Endothelial cell of umbilical vein (primary cell): ENCODE measurements around the gene CHID1. TPM values are rescaled to one million over a fixed set of nuclear protein-coding genes. Genes with fewer than 3 reads are reported as not detected.

Source experiments
- BruUV-seq: library from RNA; stranded (reverse); fragments of 400-500 nt; replicated peaks from 2 replicates; lab custom pipeline; 2021; lab: Mats Ljungman, UMichigan
- CTCF ChIA-PET: fragments of 300-600, 350-600 bp; sonication (Branson Sonifier 250); formaldehyde crosslinking; loops from one replicate; lab custom pipeline; 2021; ENCODE audit warnings: antibody characterized with exemption, inconsistent platforms; lab: Charles Lee
- POLR2A ChIA-PET: fragments of 300-600, 350-600 bp; sonication (Branson Sonifier 250); formaldehyde crosslinking; loops from one replicate; lab custom pipeline; 2021; ENCODE audit warnings: antibody characterized with exemption, inconsistent platforms; lab: Charles Lee
- DNase-seq: peaks from one replicate; pipeline ENCODE4 v3.0.0-alpha.2; 2011; ENCODE audit warnings: low read depth, low spot score
- FAIRE-seq: peaks from 2 replicates; lab custom pipeline; 2011; peaks lifted over from hg19 to GRCh38; lab: Jason Lieb, UNC
- H2AFZ ChIP-seq: 2 replicates; pipeline ENCODE4 v1.6.0; 2012; ENCODE audit warnings: low read depth, low read length, control low read depth, inconsistent platforms
- H3K27ac ChIP-seq: 2 replicates; pipeline ENCODE4 v1.5.1; 2011; ENCODE audit warnings: low read depth, mild to moderate bottlenecking, control low read depth, low read length, moderate library complexity; ENCODE audit not compliant: insufficient read depth
- H3K27me3 ChIP-seq, 2 experiments: 2 replicates each; pipeline versions ENCODE4 v1.6.0 to v1.6.1; 2011; ENCODE audit warnings: low read length in 2 of 2, mixed read lengths in 1 of 2; ENCODE audit not compliant: control insufficient read depth in 2 of 2, insufficient read depth in 2 of 2
- H3K36me3 ChIP-seq, 2 experiments: 2 replicates in 1 of 2; 3 replicates in 1 of 2; pipeline ENCODE4 v1.5.1; 2011; ENCODE audit warnings: low read length in 2 of 2, mild to moderate bottlenecking in 1 of 2, moderate library complexity in 1 of 2; ENCODE audit not compliant: control insufficient read depth in 2 of 2, insufficient read depth in 2 of 2; ENCODE audit errors: extremely low read depth in 1 of 2
- H3K4me1 ChIP-seq: 3 replicates; pipeline ENCODE4 v1.5.1; 2011; ENCODE audit warnings: mild to moderate bottlenecking, low read length; ENCODE audit not compliant: control insufficient read depth, insufficient read depth; ENCODE audit errors: extremely low read depth
- H3K4me2 ChIP-seq: 2 replicates; pipeline ENCODE4 v1.6.1; 2011; ENCODE audit warnings: low read length, control low read depth, mixed read lengths; ENCODE audit not compliant: insufficient read depth
- H3K4me3 ChIP-seq, 3 experiments: fragments of 200-600 bp in 1 of 3; sonication (generic), shearing (Covaris generic) in 1 of 3; replicated peaks in 1 of 3; 2 replicates each; pipeline ENCODE4 v1.5.1; 2011 to 2016; ENCODE audit warnings: control low read depth in 3 of 3, low read length in 3 of 3, mild to moderate bottlenecking in 2 of 3, inconsistent platforms in 1 of 3, low read depth in 1 of 3, moderate library complexity in 1 of 3; ENCODE audit not compliant: insufficient read depth in 1 of 3
- H3K79me2 ChIP-seq: 2 replicates; pipeline ENCODE4 v1.6.0; 2012; ENCODE audit warnings: low read length, inconsistent platforms; ENCODE audit not compliant: control insufficient read depth, insufficient read depth
- H3K9ac ChIP-seq: replicated peaks from 2 replicates; pipeline ENCODE3; 2011; ENCODE audit warnings: low read length, control low read depth; ENCODE audit not compliant: insufficient read depth; ENCODE audit errors: extremely low read depth
- H3K9me1 ChIP-seq: replicated peaks from 3 replicates; pipeline ENCODE4 v1.6.0; 2011; ENCODE audit warnings: mild to moderate bottlenecking, low read length; ENCODE audit not compliant: control insufficient read depth, insufficient read depth; ENCODE audit errors: extremely low read depth
- H3K9me3 ChIP-seq: replicated peaks from 2 replicates; pipeline ENCODE4 v1.5.1; 2012; ENCODE audit warnings: low read length, inconsistent platforms; ENCODE audit not compliant: control insufficient read depth, insufficient read depth
- H4K20me1 ChIP-seq: replicated peaks from 2 replicates; pipeline ENCODE3; 2011; ENCODE audit warnings: mild to moderate bottlenecking, low read length; ENCODE audit not compliant: control insufficient read depth, insufficient read depth; ENCODE audit errors: extremely low read depth
- CTCF ChIP-seq, 2 donors: IDR thresholded peaks; 1 replicate in 1 of 2; 2 replicates in 1 of 2; pipeline ENCODE4 v1.5.1; 2011; ENCODE audit warnings: low read length in 2 of 2, mild to moderate bottlenecking in 2 of 2, moderate library complexity in 2 of 2, control low read depth in 1 of 2, inconsistent platforms in 1 of 2, low read depth in 1 of 2; ENCODE audit not compliant: insufficient read depth in 1 of 2; ENCODE audit errors: extremely low read depth in 1 of 2
- EZH2 ChIP-seq: IDR thresholded peaks from 2 replicates; pipeline ENCODE4 v1.6.1; 2012; ENCODE audit warnings: borderline replicate concordance, low read depth, mild to moderate bottlenecking, moderate library complexity, low read length, inconsistent platforms; ENCODE audit not compliant: severe bottlenecking
- GATA2 ChIP-seq: IDR thresholded peaks from 2 replicates; pipeline ENCODE4 v1.7.0; 2011; ENCODE audit warnings: low read depth, mild to moderate bottlenecking, moderate library complexity, mixed read lengths, low read length; ENCODE audit not compliant: insufficient read length, insufficient read depth
- JUN ChIP-seq: IDR thresholded peaks from 2 replicates; pipeline ENCODE4 v1.6.1; 2011; ENCODE audit warnings: borderline replicate concordance, low read depth; ENCODE audit not compliant: insufficient read length, insufficient read depth
- MYC ChIP-seq: IDR thresholded peaks from one replicate; pipeline ENCODE4 v1.6.1; 2011; ENCODE audit warnings: mild to moderate bottlenecking, low read depth, low read length
- POLR2A ChIP-seq: IDR thresholded peaks from 2 replicates; pipeline ENCODE4 v1.6.1; 2012; ENCODE audit warnings: low read depth, mild to moderate bottlenecking, control low read depth, low read length
- POLR2AphosphoS5 ChIP-seq: IDR thresholded peaks from 2 replicates; pipeline ENCODE4 v1.6.1; 2012; ENCODE audit warnings: low read depth, mild to moderate bottlenecking, control low read depth, low read length, moderate library complexity; ENCODE audit not compliant: insufficient read depth
- dilution Hi-C: fragments of 300-500 bp; cut with MboI; formaldehyde crosslinking; loops from one replicate; pipeline ENCODE4 v1.15.0; 2019; ENCODE audit warnings: low sequenced_read_pairs; ENCODE audit not compliant: extremely low pct_ligation_motif_present
- intact Hi-C: fragments of 100-400 bp; cut with micrococcal nuclease; formaldehyde crosslinking; loops from one replicate; pipeline ENCODE4 v1.10.0; 2022
- polyA plus RNA-seq, 4 experiments: library from polyadenylated mRNA; depleted of rRNA in 3 of 4; stranded (reverse) in 3 of 4; unstranded in 1 of 4; fragments of >200 nt; gene quantifications; 2 replicates each; pipeline versions ENCODE4 v1.2.1 to v1.2.3, GENCODE V29; 2011 to 2012; ENCODE audit warnings: missing spikeins in 1 of 4
- total RNA-seq: library from RNA; stranded (reverse); gene quantifications from 2 replicates; pipeline ENCODE4 v1.2.3, GENCODE V29; 2021

The CHID1 gene
- total and polyA plus RNA-seq, 2 donors (not counting 3 experiments of a cell fraction or from before 2014, with no cell fraction given): 89.8 to 107 TPM

- intact Hi-C loops (no loop called here), dilution Hi-C loops (no loop called here)
- Histone ChIP-seq H3K4me2 (no peak overlapping the region), H4K20me1 (no peaks in the 10 kb centered on the region), H2AFZ (no peak overlapping the region), H3K4me1 (peaks cover 57% of the 10 kb centered on the region), H3K27me3 (no peaks in the 10 kb centered on the region), H3K9me1 (no peaks in the 10 kb centered on the region), H3K27ac (no peak overlapping the region), H3K36me3 (peaks cover 0 to 4% of the 10 kb centered on the region in 2 experiments), H3K9ac (no peak overlapping the region), H3K79me2 (peaks cover 20% of the 10 kb centered on the region), H3K4me3 (no peak overlapping the region), H3K9me3 (no peaks in the 10 kb centered on the region)
- peak; percentile 39 for DNase-seq
- ChIA-PET POLR2A (interaction anchor here (2.3 to 3.6 kb wide), 2 partner anchors 11 to 12 kb away, joined by 15 to 28 read pairs; partner anchors contain the start of genes PNPLA2, POLR2L and TSPAN4), CTCF (interaction anchor here (0.8 to 2.7 kb wide), 2 partner anchors 9 to 17 kb away, joined by 3 to 8 read pairs; no protein-coding TSS in a partner anchor)
- TF ChIP-seq GATA2 (no peak), POLR2AphosphoS5 (no peak), POLR2A (no peak), EZH2 (no peak), JUN (no peak), MYC (no peak), CTCF (IDR thresholded peaks at IDR 0.05; ENCODE audit: extremely low read depth in 1 of 2, insufficient read depth in 1 of 2, low read depth in 1 of 2, low read length in 2 of 2) (no peak)
- no TSS peak for BruUV-seq
- no peak for FAIRE-seq
These were observed 79.3 kb downstream of the CHID1 start for GRCh38 chr11:831118-831864.
